ENCODE measurements around the gene PRR7.

PRR7 gene

GRCh38 chr5:177425196-177425800 is 21.3 kb upstream of the PRR7 start:
- DNase-seq, result no peak

GRCh38 chr5:177425801-177426565 is 20.6 kb upstream of the PRR7 start:
- DNase-seq, result peak; percentile 100

GRCh38 chr5:177426566-177427210 is 19.9 kb upstream of the PRR7 start, which contains the start of gene GRK6:
Gene GRK6 (plus strand): TSS chr5:177426676. CDS start chr5:177426846, 170 bp downstream.
- DNase-seq, result peak; percentile 63

GRCh38 chr5:177427211-177427822 is 19.3 kb upstream of the PRR7 start:
- DNase-seq, result peak; percentile 87

GRCh38 chr5:177427919-177428573 is 18.6 kb upstream of the PRR7 start:
- peak; percentile 91 for DNase-seq

GRCh38 chr5:177428574-177429217 is 17.9 kb upstream of the PRR7 start:
- no peak for DNase-seq

- peak; percentile 81 for DNase-seq
Measured at GRCh38 chr5:177429248-177430040, 17.2 kb upstream of the PRR7 start.

GRCh38 chr5:177430140-177430951 is 16.3 kb upstream of the PRR7 start:
- DNase-seq, result no peak

- DNase-seq, result no peak
Measured at GRCh38 chr5:177430972-177431316, 15.7 kb upstream of the PRR7 start.

- DNase-seq, result no peak
Measured at GRCh38 chr5:177431317-177432142, 15.1 kb upstream of the PRR7 start.

GRCh38 chr5:177432143-177432838 is 14.3 kb upstream of the PRR7 start:
- no peak for DNase-seq

GRCh38 chr5:177432839-177433657 is 13.6 kb upstream of the PRR7 start:
- DNase-seq, result no peak

- no peak for DNase-seq
Measured at GRCh38 chr5:177433658-177434217, 12.9 kb upstream of the PRR7 start.

- DNase-seq, result no peak
Measured at GRCh38 chr5:177434437-177434836, 12.2 kb upstream of the PRR7 start.

- DNase-seq, result no peak
Measured at GRCh38 chr5:177434942-177435738, 11.5 kb upstream of the PRR7 start.

GRCh38 chr5:177435847-177436536 is 10.6 kb upstream of the PRR7 start:
- no peak for DNase-seq
